Stomach (tissue), 4 donors: Measurements from ENCODE around the gene OR6Q1.

Experiments
- CTCF ChIP-seq, 7 experiments: fragments of 450-650 bp in 4 of 7; fragments of 200-600 bp in 3 of 7; sonication (generic) in 3 of 7; IDR thresholded peaks; one replicate each; pipeline ENCODE4 v1.5.1; 2016 to 2019; ENCODE audit warnings: antibody characterized with exemption in 7 of 7, control low read depth in 2 of 7, mild to moderate bottlenecking in 1 of 7
- EP300 ChIP-seq: sonication (generic); formaldehyde crosslinking; IDR thresholded peaks from one replicate; pipeline ENCODE4 v1.6.1; 2017; ENCODE audit warnings: antibody characterized with exemption

GRCh38 chr11:58024601-58025091 lies 6.1 kb upstream of the OR6Q1 start:
- no peak for TF ChIP-seq EP300
- no peak for TF ChIP-seq CTCF (IDR thresholded peaks at IDR 0.05)
